Activated naive CD8-positive, alpha-beta T cell treated with anti-CD3 and anti-CD28 coated beads, Interleukin-2, amount 50 U/mL, for 24 hours (primary cell): Measurements from ENCODE around the gene CSTF1.

Source experiments
- ATAC-seq: fragments of 150-1000 bp; cut with Tn5 transposase; one replicate; pipeline ENCODE4 v1.10.0; 2021
- DNase-seq: peaks from one replicate; pipeline ENCODE4 v3.0.0; 2021
- H3K27ac Mint-ChIP-seq: one replicate; pipeline ENCODE4 v1.8.0; 2021; ENCODE audit warnings: mild to moderate bottlenecking, mixed read lengths
- H3K27me3 Mint-ChIP-seq: one replicate; pipeline ENCODE4 v1.8.0; 2021; ENCODE audit warnings: mixed read lengths
- H3K36me3 Mint-ChIP-seq: one replicate; pipeline ENCODE4 v1.8.0; 2021; ENCODE audit warnings: low read depth, mixed read lengths
- H3K4me1 Mint-ChIP-seq: one replicate; pipeline ENCODE4 v1.8.0; 2021; ENCODE audit warnings: mixed read lengths
- H3K4me3 Mint-ChIP-seq: one replicate; pipeline ENCODE4 v1.8.0; 2021; ENCODE audit warnings: mild to moderate bottlenecking, moderate library complexity, mixed read lengths
- H3K9me3 Mint-ChIP-seq: one replicate; pipeline ENCODE4 v1.8.0; 2021; ENCODE audit warnings: mixed read lengths

CSTF1 gene

DNA sequence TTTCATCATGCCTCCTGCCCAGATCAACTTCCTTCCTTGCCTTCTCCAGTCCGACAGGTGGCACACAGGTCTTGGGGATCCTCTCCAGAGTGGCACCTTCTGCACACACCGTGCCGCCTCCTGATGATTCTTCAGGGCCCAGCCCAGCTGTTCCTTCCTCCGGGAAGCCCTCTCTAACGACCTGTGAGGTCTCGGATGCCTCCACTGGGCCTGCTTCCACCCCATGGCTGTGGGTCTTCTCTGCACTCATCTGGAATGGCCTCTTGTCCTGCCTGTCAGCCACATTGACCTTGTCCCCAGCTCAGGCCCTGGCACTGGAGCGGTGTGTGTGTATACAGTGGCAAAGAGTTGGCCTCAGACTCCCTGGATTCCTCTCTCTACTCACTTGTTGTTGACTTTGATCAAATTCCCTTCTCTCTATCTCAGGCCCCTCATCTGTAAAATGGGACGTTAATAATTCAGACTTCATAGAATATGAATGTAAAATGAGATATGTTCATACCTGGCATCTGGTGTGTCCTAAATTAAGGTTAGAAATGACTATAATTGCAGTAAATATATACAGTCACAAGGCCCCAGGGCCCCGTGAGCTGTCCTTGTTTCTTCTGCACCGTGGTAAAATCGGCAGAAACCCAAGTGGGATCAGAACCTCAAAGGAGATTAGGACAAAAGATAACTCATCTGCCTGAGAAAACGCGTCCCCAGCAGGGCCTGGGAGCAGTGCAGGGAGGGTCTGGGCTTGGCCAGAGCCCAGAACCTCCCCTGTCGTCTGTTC is 32.1 kb upstream of the CSTF1 start:
- H3K4me1 Mint-ChIP-seq, result peaks cover 18% of the 10 kb centered on the region
- H3K4me3 Mint-ChIP-seq, result peak overlapping the region; percentile 81
- H3K36me3 Mint-ChIP-seq, result peaks cover 2% of the 10 kb centered on the region
- H3K27ac Mint-ChIP-seq, result no peak overlapping the region
- no peaks in the 10 kb centered on the region for H3K9me3 Mint-ChIP-seq
- H3K27me3 Mint-ChIP-seq, result no peaks in the 10 kb centered on the region
- no peak for DNase-seq
- no peak for ATAC-seq

DNA sequence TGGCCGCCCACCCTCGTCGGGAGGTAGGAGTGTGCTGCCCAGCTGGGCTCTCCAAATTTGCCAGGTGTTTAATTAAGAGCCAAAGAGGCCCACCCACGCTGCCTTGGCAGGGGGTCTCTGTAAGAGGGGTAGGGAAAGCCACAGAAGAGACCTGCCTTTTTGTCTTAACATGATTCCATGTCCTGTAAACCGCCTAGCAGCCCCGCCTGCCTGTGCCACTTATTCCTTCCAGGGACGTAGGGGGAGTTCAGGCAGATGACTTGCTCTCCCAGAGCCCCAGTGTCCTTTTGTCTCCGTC is 31.6 kb upstream of the CSTF1 start:
- H3K4me3 Mint-ChIP-seq, result no peak overlapping the region

DNA sequence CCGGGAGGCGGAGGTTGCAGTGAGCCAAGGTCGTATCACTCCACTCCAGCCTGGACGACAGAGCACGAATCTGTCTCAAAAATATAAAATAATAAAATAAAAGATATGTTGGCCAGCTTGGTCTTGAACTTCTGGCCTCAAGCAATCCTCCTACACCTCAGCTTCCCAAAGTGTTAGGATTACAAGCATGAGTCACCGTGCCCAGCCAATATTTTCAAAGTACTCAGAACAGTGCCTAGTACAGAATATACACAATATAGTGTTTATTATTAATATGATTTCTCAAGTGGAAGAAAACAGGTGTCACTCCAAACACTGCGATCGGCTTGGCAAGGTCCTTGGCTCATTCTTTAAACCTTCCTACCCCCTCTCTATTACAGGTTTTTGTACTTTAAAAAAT is 30.5 kb upstream of the CSTF1 start:
- peaks cover 18% of the 10 kb centered on the region for H3K4me1 Mint-ChIP-seq

More for the DNA sequence above, 31.6 kb upstream of the CSTF1 start:
- DNase-seq (no peak), ATAC-seq (no peak)
- Mint-ChIP-seq H3K27ac (no peak overlapping the region), H3K4me1 (peaks cover 18% of the 10 kb centered on the region), H3K9me3 (no peaks in the 10 kb centered on the region), H3K27me3 (no peaks in the 10 kb centered on the region), H3K36me3 (peaks cover 4% of the 10 kb centered on the region)

GRCh38 chr20:56362833-56363413 is 29.5 kb upstream of the CSTF1 start:
- no peak for ATAC-seq
- peaks cover 18% of the 10 kb centered on the region for H3K4me1 Mint-ChIP-seq
- H3K27ac Mint-ChIP-seq, result no peak overlapping the region

More for the DNA sequence above, 30.5 kb upstream of the CSTF1 start:
- Mint-ChIP-seq H3K36me3 (peaks cover 8% of the 10 kb centered on the region), H3K27ac (no peak overlapping the region), H3K4me3 (no peak overlapping the region), H3K9me3 (no peaks in the 10 kb centered on the region), H3K27me3 (no peaks in the 10 kb centered on the region)
- ATAC-seq (no peak), DNase-seq (no peak)

GRCh38 chr20:56363491-56363890 is 29.0 kb upstream of the CSTF1 start:
- no peak for ATAC-seq
- Mint-ChIP-seq H3K36me3 (peaks cover 8% of the 10 kb centered on the region), H3K9me3 (no peaks in the 10 kb centered on the region), H3K4me1 (peaks cover 14% of the 10 kb centered on the region), H3K27ac (no peak overlapping the region), H3K27me3 (no peaks in the 10 kb centered on the region), H3K4me3 (no peak overlapping the region)
- DNase-seq, result no peak

More at GRCh38 chr20:56362833-56363413, 29.5 kb upstream of the CSTF1 start:
- DNase-seq, result no peak
- no peaks in the 10 kb centered on the region for H3K9me3 Mint-ChIP-seq
- H3K27me3 Mint-ChIP-seq, result no peaks in the 10 kb centered on the region
- peaks cover 8% of the 10 kb centered on the region for H3K36me3 Mint-ChIP-seq
- H3K4me3 Mint-ChIP-seq, result no peak overlapping the region

- peaks cover 9% of the 10 kb centered on the region for H3K4me1 Mint-ChIP-seq
- ATAC-seq, result no peak
- peaks cover 48% of the 10 kb centered on the region for H3K36me3 Mint-ChIP-seq
- no peak overlapping the region for H3K27ac Mint-ChIP-seq
- no peaks in the 10 kb centered on the region for H3K27me3 Mint-ChIP-seq
- H3K9me3 Mint-ChIP-seq, result no peaks in the 10 kb centered on the region
- no peak for DNase-seq
- H3K4me3 Mint-ChIP-seq, result no peak overlapping the region
Observed at GRCh38 chr20:56368351-56369134, 23.9 kb upstream of the CSTF1 start.

DNA sequence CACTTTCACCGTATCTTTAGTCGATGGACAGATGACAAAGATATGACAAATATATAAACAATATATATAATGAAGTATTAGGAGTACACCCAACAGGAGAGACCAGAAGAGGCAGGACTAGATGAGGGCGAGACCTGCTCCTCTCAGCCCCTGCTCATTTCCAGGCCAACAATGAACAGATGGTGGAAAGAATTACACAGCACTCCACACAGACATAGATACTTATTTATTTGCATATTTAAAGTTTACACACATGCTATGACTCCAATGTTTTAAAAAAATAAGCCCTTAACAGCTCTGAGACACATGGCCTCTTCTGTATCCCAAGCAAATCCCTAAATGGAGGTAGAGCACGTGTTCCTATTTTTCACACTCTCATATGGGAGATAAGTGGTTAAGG is 23.3 kb upstream of the CSTF1 start:
- peaks cover 53% of the 10 kb centered on the region for H3K36me3 Mint-ChIP-seq
- no peak overlapping the region for H3K27ac Mint-ChIP-seq
- DNase-seq (no peak), ATAC-seq (no peak)
- no peaks in the 10 kb centered on the region for H3K9me3 Mint-ChIP-seq
- peaks cover 11% of the 10 kb centered on the region for H3K4me1 Mint-ChIP-seq
- H3K4me3 Mint-ChIP-seq, result no peak overlapping the region
- no peaks in the 10 kb centered on the region for H3K27me3 Mint-ChIP-seq

DNA sequence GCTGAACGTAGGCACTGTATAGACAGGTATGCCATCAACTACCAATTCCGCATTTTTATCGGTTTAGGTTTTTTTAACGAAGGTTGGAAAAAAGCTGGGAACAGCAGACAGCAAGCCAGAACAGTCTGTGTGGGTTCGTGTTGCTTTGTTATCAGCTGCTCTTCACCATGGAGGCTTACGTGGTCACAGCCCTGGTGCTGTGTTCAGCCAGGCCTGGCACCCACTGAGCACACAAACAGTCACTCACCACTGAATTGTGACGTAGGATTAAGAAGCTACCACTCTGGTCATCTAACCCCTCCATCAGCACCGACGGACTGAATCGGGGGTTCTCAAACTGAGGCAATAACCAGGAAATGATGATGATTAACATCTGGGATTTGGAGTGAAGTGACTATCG is 20.5 kb upstream of the CSTF1 start:
- no peaks in the 10 kb centered on the region for H3K27me3 Mint-ChIP-seq
- no peak overlapping the region for H3K4me3 Mint-ChIP-seq
- no peaks in the 10 kb centered on the region for H3K9me3 Mint-ChIP-seq
- DNase-seq (no peak), ATAC-seq (no peak)
- peaks cover 62% of the 10 kb centered on the region for H3K36me3 Mint-ChIP-seq
- H3K4me1 Mint-ChIP-seq, result peaks cover 13% of the 10 kb centered on the region
- H3K27ac Mint-ChIP-seq, result no peak overlapping the region

DNA sequence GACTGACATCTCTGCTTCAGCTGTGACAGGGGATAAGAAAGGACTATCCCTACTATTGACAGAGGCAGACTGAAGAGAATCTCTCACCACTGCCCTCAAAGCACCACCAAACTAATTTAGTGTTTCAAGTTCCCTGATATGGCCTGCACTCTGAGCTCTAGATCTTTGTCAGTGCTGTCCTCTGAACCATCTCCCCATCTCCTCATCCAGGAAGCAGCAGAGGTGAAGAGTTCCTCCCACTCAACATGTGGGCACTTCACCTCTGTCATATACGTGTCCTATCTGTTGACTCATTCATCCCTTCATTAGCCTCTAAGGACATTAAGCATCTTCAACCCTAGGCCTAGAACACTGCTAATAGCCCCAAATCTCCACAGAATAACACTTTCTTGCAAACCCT is 19.6 kb upstream of the CSTF1 start:
- Mint-ChIP-seq H3K9me3 (no peaks in the 10 kb centered on the region), H3K4me3 (no peak overlapping the region), H3K36me3 (peaks cover 69% of the 10 kb centered on the region), H3K27me3 (no peaks in the 10 kb centered on the region), H3K4me1 (peaks cover 13% of the 10 kb centered on the region), H3K27ac (no peak overlapping the region)
- ATAC-seq (peak; percentile 44), DNase-seq (no peak)

DNA sequence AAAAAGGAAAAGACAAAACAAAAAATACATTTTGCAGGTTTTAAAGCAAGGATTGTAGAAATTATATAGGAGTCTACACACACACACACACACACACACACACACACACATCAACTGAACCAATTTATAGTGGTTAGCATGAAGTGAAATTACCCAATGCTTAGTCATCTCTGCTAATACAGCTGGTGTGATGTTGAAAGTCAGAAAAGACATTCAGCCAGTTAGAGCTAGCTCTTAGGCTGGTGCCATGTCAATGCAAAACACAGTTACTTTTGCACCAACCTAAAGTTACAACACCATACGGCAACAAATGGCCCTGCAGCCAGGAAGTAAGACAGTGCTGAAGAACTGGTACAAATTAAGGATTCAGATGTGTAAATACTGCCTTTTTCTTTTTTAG is 18.5 kb upstream of the CSTF1 start:
- Mint-ChIP-seq H3K4me1 (peaks cover 14% of the 10 kb centered on the region), H3K27me3 (no peaks in the 10 kb centered on the region), H3K9me3 (no peaks in the 10 kb centered on the region), H3K27ac (no peak overlapping the region), H3K36me3 (peaks cover 80% of the 10 kb centered on the region), H3K4me3 (no peak overlapping the region)
- ATAC-seq, result peak; percentile 50
- DNase-seq, result no peak

DNA sequence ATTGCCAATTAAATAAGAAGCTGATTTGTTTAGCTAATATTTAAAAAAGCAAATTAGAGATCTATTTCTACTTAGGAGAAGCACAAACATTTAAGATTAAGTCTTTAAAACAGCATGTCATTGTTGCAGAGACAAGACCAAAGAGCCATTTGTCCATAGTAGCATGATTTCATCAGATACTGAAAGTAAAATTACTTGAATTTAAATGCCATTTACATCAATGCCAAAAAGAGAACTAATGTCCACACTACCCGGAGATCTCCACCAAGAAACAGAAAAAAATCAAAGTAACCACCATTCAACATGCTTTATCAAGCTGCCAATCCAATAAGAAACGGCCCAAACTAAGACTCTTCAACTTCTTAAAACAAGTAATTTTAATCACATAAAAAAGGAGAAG is 16.1 kb upstream of the CSTF1 start:
- peaks cover 77% of the 10 kb centered on the region for H3K36me3 Mint-ChIP-seq
- no peaks in the 10 kb centered on the region for H3K27me3 Mint-ChIP-seq
- H3K9me3 Mint-ChIP-seq, result no peaks in the 10 kb centered on the region
- ATAC-seq (no peak), DNase-seq (no peak)
- H3K27ac Mint-ChIP-seq, result no peak overlapping the region
- H3K4me3 Mint-ChIP-seq, result no peak overlapping the region
- peaks cover 22% of the 10 kb centered on the region for H3K4me1 Mint-ChIP-seq

DNA sequence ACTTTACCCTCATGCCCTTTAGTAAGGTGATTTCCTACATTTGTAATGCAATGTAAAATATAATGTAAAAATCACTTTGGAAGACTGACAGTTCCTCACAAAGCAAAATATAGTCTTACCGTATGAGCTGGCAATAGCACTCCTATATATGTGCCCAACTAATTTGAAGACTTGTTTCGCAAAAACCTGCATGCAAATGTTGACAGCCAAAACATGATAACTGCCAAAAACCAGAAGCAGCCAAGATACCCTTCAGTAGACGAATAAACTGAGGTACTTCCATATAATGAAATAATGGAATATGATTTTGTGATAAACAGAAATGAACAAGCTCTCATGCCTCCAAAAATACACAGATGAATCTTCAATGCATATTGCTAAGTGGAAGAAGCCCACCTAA is 14.1 kb upstream of the CSTF1 start:
- Mint-ChIP-seq H3K27me3 (no peaks in the 10 kb centered on the region), H3K9me3 (no peaks in the 10 kb centered on the region), H3K4me3 (no peak overlapping the region), H3K4me1 (peaks cover 26% of the 10 kb centered on the region), H3K27ac (no peak overlapping the region), H3K36me3 (peaks cover 73% of the 10 kb centered on the region)
- ATAC-seq (no peak), DNase-seq (no peak)

GRCh38 chr20:56380375-56380774 is 12.1 kb upstream of the CSTF1 start:
- Mint-ChIP-seq H3K9me3 (no peaks in the 10 kb centered on the region), H3K27me3 (no peaks in the 10 kb centered on the region), H3K27ac (no peak overlapping the region), H3K36me3 (peaks cover 74% of the 10 kb centered on the region), H3K4me1 (peaks cover 24% of the 10 kb centered on the region), H3K4me3 (no peak overlapping the region)
- DNase-seq (no peak), ATAC-seq (no peak)

DNA sequence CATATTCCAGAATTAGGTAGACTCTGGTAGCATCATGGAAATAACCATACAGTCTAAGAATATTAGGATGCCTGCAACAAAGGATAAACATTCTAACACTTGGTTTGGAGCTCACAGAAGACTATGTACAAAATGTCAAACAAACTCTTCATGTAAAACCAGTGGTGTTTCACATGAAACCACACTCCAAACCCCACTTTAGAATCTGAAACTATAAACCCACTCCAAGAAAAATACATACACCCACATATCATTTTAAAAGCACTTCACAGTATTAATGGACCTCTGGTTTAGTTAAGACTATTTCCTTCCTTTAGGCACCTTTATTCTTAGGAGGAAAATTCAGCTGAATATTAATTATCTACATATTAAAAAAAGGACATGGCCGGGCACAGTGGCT is 10.9 kb upstream of the CSTF1 start:
- ATAC-seq (peak; percentile 33), DNase-seq (no peak)
- Mint-ChIP-seq H3K4me3 (no peak overlapping the region), H3K27me3 (no peaks in the 10 kb centered on the region), H3K27ac (no peak overlapping the region), H3K4me1 (peaks cover 21% of the 10 kb centered on the region), H3K9me3 (no peaks in the 10 kb centered on the region), H3K36me3 (peaks cover 73% of the 10 kb centered on the region)

DNA sequence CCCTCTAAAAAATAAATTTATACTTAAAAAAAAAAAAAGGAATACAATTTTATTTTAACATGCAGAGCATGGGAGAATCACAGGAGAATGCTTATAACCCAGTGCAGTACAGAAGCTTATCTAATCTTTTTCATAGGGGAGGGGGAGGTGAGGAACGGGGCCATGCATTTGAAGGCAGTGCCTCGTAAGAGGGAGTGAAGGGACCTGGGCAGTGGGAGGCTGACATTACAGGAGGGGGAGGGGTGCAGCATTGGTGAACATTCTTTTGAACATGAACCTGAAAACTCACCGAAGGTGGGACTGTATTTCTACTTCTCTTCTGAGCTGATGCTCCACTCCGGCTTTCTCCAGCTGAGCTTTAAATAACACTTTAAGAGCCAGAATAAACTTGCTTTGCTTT is 9.7 kb upstream of the CSTF1 start:
- peaks cover 21% of the 10 kb centered on the region for H3K4me1 Mint-ChIP-seq
- DNase-seq, result no peak
- no peaks in the 10 kb centered on the region for H3K9me3 Mint-ChIP-seq
- H3K4me3 Mint-ChIP-seq, result no peak overlapping the region
- no peak overlapping the region for H3K27ac Mint-ChIP-seq
- H3K27me3 Mint-ChIP-seq, result no peaks in the 10 kb centered on the region
- ATAC-seq, result no peak
- H3K36me3 Mint-ChIP-seq, result peaks cover 72% of the 10 kb centered on the region
